Fibroblast of the aortic adventitia (primary cell): ENCODE results near the gene CHST9. TPM values are rescaled to one million over a fixed set of nuclear protein-coding genes. Genes with fewer than 3 reads are reported as not detected.
"Not testable (repeated sequence)": the region's sequence is repeated elsewhere in the genome, so short reads cannot be mapped to it uniquely, and the experiment has no call there.

ENCODE experiments used
- DNase-seq: peaks from one replicate; pipeline ENCODE4 v3.0.0-alpha.2; 2010; ENCODE audit warnings: low read depth
- H3K4me3 ChIP-seq: 2 replicates; pipeline ENCODE4 v1.5.1; 2011; ENCODE audit warnings: low read depth, mild to moderate bottlenecking, control low read depth, low read length, moderate library complexity
- CTCF ChIP-seq: IDR thresholded peaks from 2 replicates; pipeline ENCODE4 v1.5.1; 2011; ENCODE audit warnings: mild to moderate bottlenecking, low read length, control low read depth, inconsistent platforms; ENCODE audit not compliant: insufficient read depth
- total RNA-seq: library from RNA; depleted of rRNA; stranded (reverse); fragments of >200 nt; gene quantifications from 2 replicates; pipeline ENCODE4 v1.2.3, GENCODE V29; 2012; ENCODE audit warnings: low replicate concordance

Gene CHST9
- total RNA-seq, 1 donor = not detected

GRCh38 chr18:27104743-27105142, 80.4 kb downstream of the CHST9 start:
- DNase-seq = no peak
- H3K4me3 ChIP-seq = no peak overlapping the region
- TF ChIP-seq CTCF = no peak

- no peak for DNase-seq
- TF ChIP-seq CTCF = no peak
- H3K4me3 ChIP-seq = no peak overlapping the region
These were observed 90.5 kb downstream of the CHST9 start for GRCh38 chr18:27094621-27095020.

DNA sequence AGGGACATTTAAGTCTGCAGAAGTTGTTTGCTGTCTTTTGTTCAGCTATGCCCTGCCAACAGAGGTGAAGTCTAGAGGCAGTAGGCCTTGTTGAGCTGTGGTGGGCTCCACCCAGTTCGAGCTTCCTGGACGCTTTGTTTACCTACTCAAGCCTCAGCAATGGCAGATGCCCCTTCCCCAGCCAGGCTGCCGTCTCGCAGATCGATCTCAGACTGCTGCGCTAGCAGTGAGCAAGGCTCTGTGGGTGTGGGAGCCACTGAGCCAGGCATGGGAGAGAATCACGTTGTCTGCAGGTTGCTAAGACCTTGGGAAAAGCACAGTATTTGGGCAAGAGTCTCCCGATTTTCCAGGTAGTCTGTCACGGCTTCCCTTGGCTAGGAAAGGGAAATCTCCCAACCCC, 91.8 kb downstream of the CHST9 start:
- not testable (repeated sequence) for DNase-seq, H3K4me3 ChIP-seq

GRCh38 chr18:27081701-27082100, 103.4 kb downstream of the CHST9 start:
- no peak for DNase-seq
- H3K4me3 ChIP-seq = no peak overlapping the region
- no peak for TF ChIP-seq CTCF

- H3K4me3 ChIP-seq = no peak overlapping the region
- no peak for TF ChIP-seq CTCF
- DNase-seq = no peak
These were observed 109.3 kb downstream of the CHST9 start for GRCh38 chr18:27075828-27076227.

DNA sequence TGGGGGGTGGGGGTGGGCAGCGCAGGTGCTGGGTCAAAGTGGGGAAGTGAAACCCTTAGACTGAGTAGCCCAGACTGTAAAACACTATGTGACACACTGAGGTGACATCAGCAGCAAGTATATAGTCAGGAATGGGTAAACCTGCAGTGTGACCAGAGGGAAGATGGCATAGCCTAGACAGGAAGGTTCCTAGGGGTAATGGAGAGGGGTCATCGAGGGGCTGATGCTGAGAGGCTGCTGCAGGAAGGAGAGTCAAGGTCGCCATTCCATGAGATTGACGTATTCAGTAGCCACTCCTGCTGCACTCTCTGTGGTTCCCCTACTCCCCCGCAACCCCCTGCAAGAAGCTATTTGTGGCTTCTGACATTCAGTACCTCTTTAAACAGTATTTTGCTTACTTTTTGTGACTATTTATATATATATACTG, 111.7 kb downstream of the CHST9 start:
- no peak for TF ChIP-seq CTCF
- DNase-seq = no peak
- H3K4me3 ChIP-seq = no peak overlapping the region

GRCh38 chr18:27064673-27065072, 120.4 kb downstream of the CHST9 start:
- TF ChIP-seq CTCF = no peak
- no peak for DNase-seq
- H3K4me3 ChIP-seq = no peak overlapping the region
